ENCODE data around the gene AP1S1. TPM values are rescaled to one million over a fixed set of nuclear protein-coding genes. Genes with fewer than 3 reads are reported as not detected.

The AP1S1 gene
- total and polyA plus RNA-seq, 9 of the 15 experiments (the other 6 are each of a cell fraction or from before 2014, with no cell fraction given), result 4.4 to 149 (median 89.4) TPM

DNA sequence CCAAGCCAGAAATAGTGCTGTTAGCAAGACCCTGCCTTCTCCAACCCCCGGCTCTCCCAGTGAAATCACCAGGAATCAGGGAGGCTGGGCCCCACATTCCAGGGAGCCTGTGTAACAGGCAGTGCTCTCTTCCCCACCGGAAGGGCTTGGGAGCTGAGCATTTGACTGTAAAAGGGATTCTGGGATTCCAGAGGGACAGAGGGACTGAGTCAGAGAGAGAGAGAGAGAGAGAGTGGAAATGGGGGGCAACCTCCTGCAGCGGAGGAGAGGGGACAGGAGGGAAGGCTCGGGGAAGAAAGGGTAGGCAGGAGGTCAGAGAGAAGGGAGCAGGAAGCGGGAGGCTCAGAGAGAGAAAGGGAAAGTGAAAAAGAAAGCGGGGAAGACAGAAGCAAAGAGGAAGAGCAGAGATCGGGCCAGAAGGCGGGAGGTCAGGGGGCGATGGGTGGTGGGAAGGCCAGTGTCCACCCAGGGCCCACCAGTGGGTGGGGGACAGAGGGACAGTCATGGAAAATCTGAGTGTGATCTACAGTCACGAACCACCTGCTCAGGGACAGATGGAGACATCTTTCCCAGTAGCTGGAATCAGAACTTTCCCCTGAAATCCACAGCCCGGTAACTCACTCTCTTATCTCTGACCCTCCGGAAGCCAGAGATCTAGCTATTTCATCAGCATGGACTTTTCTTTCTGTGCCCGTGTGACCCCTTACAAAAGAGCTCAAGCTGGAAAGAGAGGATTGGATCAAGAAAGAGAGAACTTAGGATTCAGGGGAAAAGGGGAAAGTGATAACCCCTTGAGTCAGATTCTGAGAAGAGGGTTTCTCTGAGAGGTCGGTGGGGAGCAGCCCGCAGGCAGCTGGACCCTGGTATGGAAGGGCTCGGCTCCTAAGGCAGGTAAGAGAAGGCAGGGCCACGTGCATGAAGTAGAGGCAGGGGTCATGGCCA lies 32.0 kb upstream of the AP1S1 start (continued):
- TF ChIP-seq ZC3H4 (CRISPR knock-in tag; IDR thresholded peaks at IDR 0.05; ENCODE audit: borderline replicate concordance) (no peak), GATAD2A (IDR thresholded peaks at IDR 0.05) (no peak), SMARCB1 (IDR thresholded peaks at IDR 0.05; ENCODE audit: insufficient read length, low read depth) (no peak), KAT8 (IDR thresholded peaks at IDR 0.05; ENCODE audit: low read depth) (no peak), MLLT1 (IDR thresholded peaks at IDR 0.05) (peak; percentile 37 to 66; a peak in 2 of 4 replicates), ZNF830 (CRISPR knock-in tag; IDR thresholded peaks at IDR 0.05) (no peak), HNRNPUL1 (IDR thresholded peaks at IDR 0.05; ENCODE audit: low read length) (no peak), TARDBP (IDR thresholded peaks at IDR 0.05) (no peak), GATAD2B (IDR thresholded peaks at IDR 0.05; ENCODE audit: borderline replicate concordance) (no peak), EP300 (IDR thresholded peaks at IDR 0.05; ENCODE audit: low read length) (peak; percentile 65), TEAD1 (CRISPR knock-in tag; IDR thresholded peaks at IDR 0.05) (0 out of 4 replicates have a peak, but pooled peaks of 1 of the 2 experiments have one; percentile 14)
- TF ChIP-seq, protein P1, sequence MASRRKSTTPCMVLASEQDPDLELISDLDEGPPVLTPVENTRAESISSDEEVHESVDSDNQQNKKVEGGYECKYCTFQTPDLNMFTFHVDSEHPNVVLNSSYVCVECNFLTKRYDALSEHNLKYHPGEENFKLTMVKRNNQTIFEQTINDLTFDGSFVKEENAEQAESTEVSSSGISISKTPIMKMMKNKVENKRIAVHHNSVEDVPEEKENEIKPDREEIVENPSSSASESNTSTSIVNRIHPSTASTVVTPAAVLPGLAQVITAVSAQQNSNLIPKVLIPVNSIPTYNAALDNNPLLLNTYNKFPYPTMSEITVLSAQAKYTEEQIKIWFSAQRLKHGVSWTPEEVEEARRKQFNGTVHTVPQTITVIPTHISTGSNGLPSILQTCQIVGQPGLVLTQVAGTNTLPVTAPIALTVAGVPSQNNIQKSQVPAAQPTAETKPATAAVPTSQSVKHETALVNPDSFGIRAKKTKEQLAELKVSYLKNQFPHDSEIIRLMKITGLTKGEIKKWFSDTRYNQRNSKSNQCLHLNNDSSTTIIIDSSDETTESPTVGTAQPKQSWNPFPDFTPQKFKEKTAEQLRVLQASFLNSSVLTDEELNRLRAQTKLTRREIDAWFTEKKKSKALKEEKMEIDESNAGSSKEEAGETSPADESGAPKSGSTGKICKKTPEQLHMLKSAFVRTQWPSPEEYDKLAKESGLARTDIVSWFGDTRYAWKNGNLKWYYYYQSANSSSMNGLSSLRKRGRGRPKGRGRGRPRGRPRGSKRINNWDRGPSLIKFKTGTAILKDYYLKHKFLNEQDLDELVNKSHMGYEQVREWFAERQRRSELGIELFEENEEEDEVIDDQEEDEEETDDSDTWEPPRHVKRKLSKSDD (conservative IDR thresholded peaks at IDR 0.05; ENCODE audit: low read length), result no peak
- TF ChIP-seq, protein P2, sequence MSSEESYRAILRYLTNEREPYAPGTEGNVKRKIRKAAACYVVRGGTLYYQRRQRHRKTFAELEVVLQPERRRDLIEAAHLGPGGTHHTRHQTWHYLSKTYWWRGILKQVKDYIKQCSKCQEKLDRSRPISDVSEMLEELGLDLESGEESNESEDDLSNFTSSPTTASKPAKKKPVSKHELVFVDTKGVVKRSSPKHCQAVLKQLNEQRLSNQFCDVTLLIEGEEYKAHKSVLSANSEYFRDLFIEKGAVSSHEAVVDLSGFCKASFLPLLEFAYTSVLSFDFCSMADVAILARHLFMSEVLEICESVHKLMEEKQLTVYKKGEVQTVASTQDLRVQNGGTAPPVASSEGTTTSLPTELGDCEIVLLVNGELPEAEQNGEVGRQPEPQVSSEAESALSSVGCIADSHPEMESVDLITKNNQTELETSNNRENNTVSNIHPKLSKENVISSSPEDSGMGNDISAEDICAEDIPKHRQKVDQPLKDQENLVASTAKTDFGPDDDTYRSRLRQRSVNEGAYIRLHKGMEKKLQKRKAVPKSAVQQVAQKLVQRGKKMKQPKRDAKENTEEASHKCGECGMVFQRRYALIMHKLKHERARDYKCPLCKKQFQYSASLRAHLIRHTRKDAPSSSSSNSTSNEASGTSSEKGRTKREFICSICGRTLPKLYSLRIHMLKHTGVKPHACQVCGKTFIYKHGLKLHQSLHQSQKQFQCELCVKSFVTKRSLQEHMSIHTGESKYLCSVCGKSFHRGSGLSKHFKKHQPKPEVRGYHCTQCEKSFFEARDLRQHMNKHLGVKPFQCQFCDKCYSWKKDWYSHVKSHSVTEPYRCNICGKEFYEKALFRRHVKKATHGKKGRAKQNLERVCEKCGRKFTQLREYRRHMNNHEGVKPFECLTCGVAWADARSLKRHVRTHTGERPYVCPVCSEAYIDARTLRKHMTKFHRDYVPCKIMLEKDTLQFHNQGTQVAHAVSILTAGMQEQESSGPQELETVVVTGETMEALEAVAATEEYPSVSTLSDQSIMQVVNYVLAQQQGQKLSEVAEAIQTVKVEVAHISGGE (CRISPR knock-in tag; IDR thresholded peaks at IDR 0.05), result 0 out of 6 replicates have a peak, but pooled peaks of 1 of the 3 experiments have one; percentile 29
- TF ChIP-seq, protein P3, sequence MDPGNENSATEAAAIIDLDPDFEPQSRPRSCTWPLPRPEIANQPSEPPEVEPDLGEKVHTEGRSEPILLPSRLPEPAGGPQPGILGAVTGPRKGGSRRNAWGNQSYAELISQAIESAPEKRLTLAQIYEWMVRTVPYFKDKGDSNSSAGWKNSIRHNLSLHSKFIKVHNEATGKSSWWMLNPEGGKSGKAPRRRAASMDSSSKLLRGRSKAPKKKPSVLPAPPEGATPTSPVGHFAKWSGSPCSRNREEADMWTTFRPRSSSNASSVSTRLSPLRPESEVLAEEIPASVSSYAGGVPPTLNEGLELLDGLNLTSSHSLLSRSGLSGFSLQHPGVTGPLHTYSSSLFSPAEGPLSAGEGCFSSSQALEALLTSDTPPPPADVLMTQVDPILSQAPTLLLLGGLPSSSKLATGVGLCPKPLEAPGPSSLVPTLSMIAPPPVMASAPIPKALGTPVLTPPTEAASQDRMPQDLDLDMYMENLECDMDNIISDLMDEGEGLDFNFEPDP (CRISPR knock-in tag; IDR thresholded peaks at IDR 0.05), result no peak
- TF ChIP-seq, protein P4, sequence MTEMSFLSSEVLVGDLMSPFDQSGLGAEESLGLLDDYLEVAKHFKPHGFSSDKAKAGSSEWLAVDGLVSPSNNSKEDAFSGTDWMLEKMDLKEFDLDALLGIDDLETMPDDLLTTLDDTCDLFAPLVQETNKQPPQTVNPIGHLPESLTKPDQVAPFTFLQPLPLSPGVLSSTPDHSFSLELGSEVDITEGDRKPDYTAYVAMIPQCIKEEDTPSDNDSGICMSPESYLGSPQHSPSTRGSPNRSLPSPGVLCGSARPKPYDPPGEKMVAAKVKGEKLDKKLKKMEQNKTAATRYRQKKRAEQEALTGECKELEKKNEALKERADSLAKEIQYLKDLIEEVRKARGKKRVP (CRISPR knock-in tag; IDR thresholded peaks at IDR 0.05), result peak; percentile 76
